MCF 10A (cell line): Measurements from ENCODE around the gene EMILIN2. TPM values are rescaled to one million over a fixed set of nuclear protein-coding genes. Genes with fewer than 3 reads are reported as not detected.

ENCODE experiments used
- BruUV-seq: library from RNA; stranded (reverse); fragments of 400-500 nt; replicated peaks from 2 replicates; lab custom pipeline; 2021; lab: Mats Ljungman, UMichigan
- CTCF ChIA-PET: fragments of 300-600 bp; sonication (Branson Sonifier 250); formaldehyde crosslinking; extraction: SDS; loops from one replicate; lab custom pipeline; 2021; ENCODE audit warnings: antibody characterized with exemption, inconsistent platforms; lab: Yijun Ruan, JAX
- POLR2A ChIA-PET: fragments of 300-600, 350-650 bp; sonication (Branson Sonifier 250); formaldehyde crosslinking; extraction: SDS; loops from one replicate; lab custom pipeline; 2020; ENCODE audit warnings: antibody characterized with exemption, inconsistent platforms; lab: Yijun Ruan, JAX
- DNase-seq: peaks from one replicate; pipeline ENCODE4 v3.0.0-alpha.2; 2018; ENCODE audit not compliant: unreplicated experiment
- H3K27ac Mint-ChIP-seq: one replicate; pipeline ENCODE4 v1.8.0; 2022; ENCODE audit warnings: mild to moderate bottlenecking, low read depth, mixed read lengths; ENCODE audit not compliant: unreplicated experiment
- H3K27me3 Mint-ChIP-seq: one replicate; pipeline ENCODE4 v1.8.0; 2022; ENCODE audit warnings: mixed read lengths; ENCODE audit not compliant: insufficient read depth, unreplicated experiment
- H3K36me3 Mint-ChIP-seq: one replicate; pipeline ENCODE4 v1.8.0; 2022; ENCODE audit warnings: mild to moderate bottlenecking, moderate library complexity, mixed read lengths; ENCODE audit not compliant: insufficient read depth, unreplicated experiment
- H3K4me1 Mint-ChIP-seq: one replicate; pipeline ENCODE4 v1.8.0; 2022; ENCODE audit warnings: mixed read lengths; ENCODE audit not compliant: insufficient read depth, unreplicated experiment
- H3K4me3 Mint-ChIP-seq: one replicate; pipeline ENCODE4 v1.8.0; 2022; ENCODE audit warnings: mild to moderate bottlenecking, moderate library complexity, mixed read lengths; ENCODE audit not compliant: unreplicated experiment
- H3K9me3 Mint-ChIP-seq: one replicate; pipeline ENCODE4 v1.8.0; 2022; ENCODE audit warnings: mixed read lengths; ENCODE audit not compliant: unreplicated experiment
- intact Hi-C: fragments of 100-400 bp; cut with micrococcal nuclease; formaldehyde crosslinking; loops from 2 replicates; pipeline ENCODE4 v1.14.1; 2022
- total RNA-seq: library from RNA; stranded (reverse); gene quantifications from 2 replicates; pipeline ENCODE4 v1.2.3, GENCODE V29; 2022
- TF ChIP-seq, protein P1 (sequence below): fragments of 200-600 bp; IDR thresholded peaks from one replicate; pipeline ENCODE4 v1.8.0; 2022; ENCODE audit warnings: antibody characterized with exemption, mild to moderate bottlenecking; ENCODE audit not compliant: unreplicated experiment

EMILIN2 gene
- total RNA-seq, 1 experiment from 2014 or later, result not detected

- intact Hi-C loops, result no loop called here
- CTCF ChIA-PET, result interaction anchor here (0.7 kb wide), 1 partner anchor 139 kb away, joined by 3 read pairs; no protein-coding TSS in a partner anchor
- peaks cover 46% of the 10 kb centered on the region for H3K27me3 Mint-ChIP-seq
- H3K9me3 Mint-ChIP-seq, result peaks cover 14% of the 10 kb centered on the region
- POLR2A ChIA-PET, result interaction anchor here (0.7 kb wide), 1 partner anchor 358 kb away, joined by 3 read pairs; no protein-coding TSS in a partner anchor
- no peak overlapping the region for H3K4me3 Mint-ChIP-seq
- H3K27ac Mint-ChIP-seq, result no peak overlapping the region
- TF ChIP-seq, protein P1, sequence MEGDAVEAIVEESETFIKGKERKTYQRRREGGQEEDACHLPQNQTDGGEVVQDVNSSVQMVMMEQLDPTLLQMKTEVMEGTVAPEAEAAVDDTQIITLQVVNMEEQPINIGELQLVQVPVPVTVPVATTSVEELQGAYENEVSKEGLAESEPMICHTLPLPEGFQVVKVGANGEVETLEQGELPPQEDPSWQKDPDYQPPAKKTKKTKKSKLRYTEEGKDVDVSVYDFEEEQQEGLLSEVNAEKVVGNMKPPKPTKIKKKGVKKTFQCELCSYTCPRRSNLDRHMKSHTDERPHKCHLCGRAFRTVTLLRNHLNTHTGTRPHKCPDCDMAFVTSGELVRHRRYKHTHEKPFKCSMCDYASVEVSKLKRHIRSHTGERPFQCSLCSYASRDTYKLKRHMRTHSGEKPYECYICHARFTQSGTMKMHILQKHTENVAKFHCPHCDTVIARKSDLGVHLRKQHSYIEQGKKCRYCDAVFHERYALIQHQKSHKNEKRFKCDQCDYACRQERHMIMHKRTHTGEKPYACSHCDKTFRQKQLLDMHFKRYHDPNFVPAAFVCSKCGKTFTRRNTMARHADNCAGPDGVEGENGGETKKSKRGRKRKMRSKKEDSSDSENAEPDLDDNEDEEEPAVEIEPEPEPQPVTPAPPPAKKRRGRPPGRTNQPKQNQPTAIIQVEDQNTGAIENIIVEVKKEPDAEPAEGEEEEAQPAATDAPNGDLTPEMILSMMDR, result no peak
- no peak for DNase-seq
- BruUV-seq, result no TSS peak
- no peaks in the 10 kb centered on the region for H3K36me3 Mint-ChIP-seq
- H3K4me1 Mint-ChIP-seq, result peaks cover 5% of the 10 kb centered on the region
Observed at GRCh38 chr18:2887470-2887869, 40.7 kb downstream of the EMILIN2 start.

- peaks cover 48% of the 10 kb centered on the region for H3K27me3 Mint-ChIP-seq
- POLR2A ChIA-PET, result no interaction called here
- no peak overlapping the region for H3K4me3 Mint-ChIP-seq
- DNase-seq, result no peak
- no TSS peak for BruUV-seq
- TF ChIP-seq, protein P1, result no peak
- H3K27ac Mint-ChIP-seq, result no peak overlapping the region
- CTCF ChIA-PET, result interaction anchor here (0.5 kb wide), 1 partner anchor 94 kb away, joined by 4 read pairs; no protein-coding TSS in a partner anchor
- peaks cover 14% of the 10 kb centered on the region for H3K9me3 Mint-ChIP-seq
- H3K36me3 Mint-ChIP-seq, result no peaks in the 10 kb centered on the region
- peaks cover 5% of the 10 kb centered on the region for H3K4me1 Mint-ChIP-seq
- intact Hi-C loops, result no loop called here
Observed at GRCh38 chr18:2889761-2890192, 43.0 kb downstream of the EMILIN2 start.

DNA sequence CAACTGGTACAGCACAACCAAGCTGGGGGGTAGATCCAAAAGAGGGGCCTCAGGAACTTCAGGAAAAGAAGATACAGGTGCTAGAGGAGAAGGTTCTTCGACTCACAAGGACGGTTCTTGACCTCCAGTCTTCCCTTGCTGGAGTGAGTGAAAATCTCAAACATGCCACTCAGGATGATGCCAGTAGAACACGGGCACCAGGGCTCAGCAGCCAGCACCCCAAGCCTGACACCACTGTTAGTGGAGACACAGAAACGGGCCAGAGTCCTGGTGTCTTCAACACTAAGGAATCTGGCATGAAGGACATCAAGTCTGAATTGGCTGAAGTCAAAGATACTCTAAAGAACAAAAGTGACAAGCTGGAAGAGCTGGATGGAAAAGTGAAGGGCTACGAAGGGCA is 43.8 kb downstream of the EMILIN2 start:
- H3K27me3 Mint-ChIP-seq, result peaks cover 56% of the 10 kb centered on the region
- ChIA-PET CTCF (no interaction called here), POLR2A (interaction anchor here (0.6 kb wide), 1 partner anchor 40 kb away, joined by 3 read pairs; no protein-coding TSS in a partner anchor)
- no TSS peak for BruUV-seq
- TF ChIP-seq, protein P1, result no peak
- DNase-seq, result no peak
- H3K36me3 Mint-ChIP-seq, result no peaks in the 10 kb centered on the region
- H3K4me3 Mint-ChIP-seq, result no peak overlapping the region
- peaks cover 5% of the 10 kb centered on the region for H3K4me1 Mint-ChIP-seq
- intact Hi-C loops, result no loop called here
- peaks cover 14% of the 10 kb centered on the region for H3K9me3 Mint-ChIP-seq
- H3K27ac Mint-ChIP-seq, result no peak overlapping the region

GRCh38 chr18:2891526-2892431 is 45.0 kb downstream of the EMILIN2 start:
- TF ChIP-seq, protein P1, result no peak
- POLR2A ChIA-PET, result interaction anchor here (0.6 kb wide), 1 partner anchor 42 kb away, joined by 3 read pairs; no protein-coding TSS in a partner anchor
- H3K4me1 Mint-ChIP-seq, result peaks cover 5% of the 10 kb centered on the region
- peaks cover 46% of the 10 kb centered on the region for H3K27me3 Mint-ChIP-seq
- H3K27ac Mint-ChIP-seq, result no peak overlapping the region
- no TSS peak for BruUV-seq
- H3K4me3 Mint-ChIP-seq, result no peak overlapping the region
- intact Hi-C loops, result no loop called here
- H3K36me3 Mint-ChIP-seq, result no peaks in the 10 kb centered on the region
- H3K9me3 Mint-ChIP-seq, result peaks cover 9% of the 10 kb centered on the region
- DNase-seq, result no peak
- CTCF ChIA-PET, result interaction anchor here (0.7 kb wide), 2 partner anchors 40 to 252 kb away, joined by 3 to 4 read pairs; no protein-coding TSS in a partner anchor
